Omental fat pad (tissue), 4 donors: ENCODE data around the gene USP7. TPM values are rescaled to one million over a fixed set of nuclear protein-coding genes. Genes with fewer than 3 reads are reported as not detected.
"Not testable (repeated sequence)": the region's sequence is repeated elsewhere in the genome, so short reads cannot be mapped to it uniquely, and the experiment has no call there.

Experiments
- ATAC-seq: fragments of 150-250 bp; one replicate; pipeline ENCODE4 v1.9.1; 2016; ENCODE audit warnings: mild to moderate bottlenecking, moderate library complexity; ENCODE audit not compliant: low FRiP score
- DNase-seq: peaks from one replicate; pipeline ENCODE4 v3.0.0-alpha.2; 2019; ENCODE audit warnings: low spot score
- CTCF ChIP-seq, 3 donors: fragments of 450-650 bp; IDR thresholded peaks; one replicate each; pipeline ENCODE4 v1.5.1; 2016 to 2017; ENCODE audit warnings: antibody characterized with exemption in 3 of 3, mild to moderate bottlenecking in 3 of 3, moderate library complexity in 2 of 3
- total RNA-seq, 4 donors: library from RNA; depleted of rRNA; stranded (reverse); fragments of >200 nt; gene quantifications; one replicate each; pipeline ENCODE4 v1.1.0, GENCODE V29; 2016

The USP7 gene
- total RNA-seq, 4 donors from 2014 or later, result 71.2 to 138 (median 97.0) TPM

GRCh38 chr16:8996891-8997290 lies 33.2 kb upstream of the USP7 start:
- ATAC-seq, result no peak

GRCh38 chr16:8990445-8990844 lies 26.7 kb upstream of the USP7 start:
- TF ChIP-seq CTCF (IDR thresholded peaks at IDR 0.05), result no peak
- ATAC-seq (no peak), DNase-seq (no peak)

More at GRCh38 chr16:8996891-8997290, 33.2 kb upstream of the USP7 start:
- DNase-seq, result no peak
- no peak for TF ChIP-seq CTCF (IDR thresholded peaks at IDR 0.05)

- no peak for TF ChIP-seq CTCF (IDR thresholded peaks at IDR 0.05)
- ATAC-seq, result no peak
- DNase-seq, result no peak
Measured at GRCh38 chr16:8989099-8989878, 25.6 kb upstream of the USP7 start.

- no peak for TF ChIP-seq CTCF (IDR thresholded peaks at IDR 0.05)
- no peak for ATAC-seq
- no peak for DNase-seq
Measured at GRCh38 chr16:8986818-8987191, 23.1 kb upstream of the USP7 start.

GRCh38 chr16:8986111-8986510 lies 22.4 kb upstream of the USP7 start:
- ATAC-seq (no peak), DNase-seq (no peak)
- TF ChIP-seq CTCF (IDR thresholded peaks at IDR 0.05), result no peak

GRCh38 chr16:8982816-8983215 lies 19.1 kb upstream of the USP7 start:
- TF ChIP-seq CTCF (IDR thresholded peaks at IDR 0.05), result no peak
- no peak for DNase-seq
- no peak for ATAC-seq

- not testable (repeated sequence) for DNase-seq
Measured at GRCh38 chr16:8981901-8982300, 18.2 kb upstream of the USP7 start.

GRCh38 chr16:8976189-8976588 lies 12.5 kb upstream of the USP7 start:
- not testable (repeated sequence) for ATAC-seq, DNase-seq

More at GRCh38 chr16:8981901-8982300, 18.2 kb upstream of the USP7 start:
- not testable (repeated sequence) for ATAC-seq
